GM12865 (cell line): ENCODE results near the gene TCF12.

Experiments
- DNase-seq: peaks from one replicate; pipeline ENCODE4 v3.0.0; 2010; ENCODE audit warnings: low read depth
- H3K4me3 ChIP-seq: 2 replicates; pipeline ENCODE4 v1.5.1; 2011; ENCODE audit warnings: mild to moderate bottlenecking, low read depth, low read length, control low read depth
- TF ChIP-seq, protein P1 (sequence below): IDR thresholded peaks from 2 replicates; pipeline ENCODE4 v1.5.1; 2011; ENCODE audit warnings: low read length, control low read depth, low read depth, inconsistent platforms; ENCODE audit not compliant: insufficient read depth; ENCODE audit errors: missing control alignments

TCF12 gene

GRCh38 chr15:57297630-57298029, 379.2 kb downstream of the TCF12 start:
- no peak for DNase-seq
- TF ChIP-seq, protein P1, sequence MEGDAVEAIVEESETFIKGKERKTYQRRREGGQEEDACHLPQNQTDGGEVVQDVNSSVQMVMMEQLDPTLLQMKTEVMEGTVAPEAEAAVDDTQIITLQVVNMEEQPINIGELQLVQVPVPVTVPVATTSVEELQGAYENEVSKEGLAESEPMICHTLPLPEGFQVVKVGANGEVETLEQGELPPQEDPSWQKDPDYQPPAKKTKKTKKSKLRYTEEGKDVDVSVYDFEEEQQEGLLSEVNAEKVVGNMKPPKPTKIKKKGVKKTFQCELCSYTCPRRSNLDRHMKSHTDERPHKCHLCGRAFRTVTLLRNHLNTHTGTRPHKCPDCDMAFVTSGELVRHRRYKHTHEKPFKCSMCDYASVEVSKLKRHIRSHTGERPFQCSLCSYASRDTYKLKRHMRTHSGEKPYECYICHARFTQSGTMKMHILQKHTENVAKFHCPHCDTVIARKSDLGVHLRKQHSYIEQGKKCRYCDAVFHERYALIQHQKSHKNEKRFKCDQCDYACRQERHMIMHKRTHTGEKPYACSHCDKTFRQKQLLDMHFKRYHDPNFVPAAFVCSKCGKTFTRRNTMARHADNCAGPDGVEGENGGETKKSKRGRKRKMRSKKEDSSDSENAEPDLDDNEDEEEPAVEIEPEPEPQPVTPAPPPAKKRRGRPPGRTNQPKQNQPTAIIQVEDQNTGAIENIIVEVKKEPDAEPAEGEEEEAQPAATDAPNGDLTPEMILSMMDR, result no peak
- no peak overlapping the region for H3K4me3 ChIP-seq

DNA sequence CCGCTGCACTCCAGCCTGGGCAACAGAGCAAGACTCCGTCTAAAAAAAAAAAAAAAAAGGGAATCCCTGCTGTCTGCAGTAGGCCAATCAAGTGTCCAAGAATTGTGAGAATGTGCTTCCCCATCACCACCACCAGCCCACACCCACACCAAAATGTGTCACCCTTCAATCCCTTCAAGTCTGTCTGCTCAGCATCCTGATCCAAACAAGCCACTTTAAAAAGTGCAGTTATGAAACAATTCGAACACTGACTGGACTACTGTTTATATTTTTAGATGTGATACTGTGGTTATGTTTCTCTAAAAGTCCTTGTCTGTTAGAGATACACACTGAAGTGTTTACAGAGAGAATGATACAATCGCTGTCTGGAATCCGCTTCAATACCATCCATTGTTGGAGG, 379.8 kb downstream of the TCF12 start:
- H3K4me3 ChIP-seq, result no peak overlapping the region
- DNase-seq, result no peak
- TF ChIP-seq, protein P1, result no peak

DNA sequence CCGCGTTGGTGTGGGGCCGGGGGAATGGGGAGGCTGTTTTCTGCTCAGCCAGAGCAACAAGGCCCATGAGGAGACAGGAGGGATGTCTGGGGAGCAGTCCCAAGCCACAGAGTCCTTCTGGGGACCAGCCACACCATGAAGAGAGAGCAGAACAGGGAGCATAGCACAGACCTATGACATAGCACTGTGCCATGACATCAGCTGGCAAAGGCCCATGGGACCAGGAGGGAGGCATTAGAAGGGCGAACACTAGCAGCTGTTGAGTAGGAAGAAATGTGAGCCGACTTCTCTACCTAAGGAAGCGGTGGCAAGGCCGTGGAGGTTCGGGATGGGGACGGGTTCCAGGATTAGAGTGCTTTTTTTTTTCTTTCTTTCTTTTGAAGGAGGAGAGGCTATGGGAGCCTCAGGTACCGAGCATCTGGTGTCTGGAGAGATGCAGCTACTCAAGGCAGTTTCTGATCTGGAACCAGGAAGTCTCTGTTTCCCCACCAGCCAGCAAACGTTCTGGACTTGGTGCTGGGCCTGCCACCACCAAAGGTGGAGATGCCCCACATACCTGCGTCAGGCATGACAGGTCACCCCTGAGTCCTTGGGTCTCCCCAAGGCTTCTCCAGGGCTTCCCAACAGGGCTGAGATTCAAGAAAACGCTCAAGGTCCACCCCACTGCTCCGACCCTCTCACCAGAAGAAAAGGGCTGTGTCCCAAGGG, 380.6 kb downstream of the TCF12 start:
- DNase-seq, result no peak
- TF ChIP-seq, protein P1, result no peak
- no peak overlapping the region for H3K4me3 ChIP-seq

- peak overlapping the region; percentile 85 for H3K4me3 ChIP-seq
- TF ChIP-seq, protein P1, result no peak
- peak; percentile 32 for DNase-seq
These were observed 382.9 kb downstream of the TCF12 start for GRCh38 chr15:57301307-57301706.

DNA sequence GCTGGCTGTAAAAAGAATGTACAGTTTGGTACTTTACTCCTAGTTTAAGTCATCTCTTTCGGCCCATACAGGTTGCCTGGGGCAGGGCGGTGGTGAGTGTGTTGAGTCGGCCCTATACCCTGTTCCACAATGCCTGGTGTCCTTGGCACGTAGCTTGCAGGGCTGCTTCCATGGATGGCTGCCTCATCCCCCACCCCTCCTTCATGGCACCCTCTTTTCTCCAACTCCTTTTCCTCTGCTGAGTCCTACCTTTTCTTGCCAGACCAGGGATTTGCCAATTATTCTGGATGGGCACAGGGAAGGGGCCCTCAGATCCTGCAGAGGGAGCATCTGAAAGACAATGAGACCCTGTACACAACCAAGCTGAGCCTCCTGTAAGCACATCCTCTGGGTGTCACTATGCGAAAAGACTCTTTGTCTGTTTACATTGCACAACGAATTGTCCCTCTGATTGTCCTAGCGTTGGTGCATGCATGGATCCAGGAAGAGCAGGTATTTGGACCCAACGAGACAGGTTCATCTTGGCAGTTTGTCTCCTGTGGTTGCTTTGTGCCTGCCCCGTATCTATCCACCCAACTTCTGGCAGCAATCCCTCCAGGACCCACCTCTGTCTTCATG, 384.3 kb downstream of the TCF12 start:
- no peak for DNase-seq
- TF ChIP-seq, protein P1, result no peak
- peak overlapping the region; percentile 85 for H3K4me3 ChIP-seq

DNA sequence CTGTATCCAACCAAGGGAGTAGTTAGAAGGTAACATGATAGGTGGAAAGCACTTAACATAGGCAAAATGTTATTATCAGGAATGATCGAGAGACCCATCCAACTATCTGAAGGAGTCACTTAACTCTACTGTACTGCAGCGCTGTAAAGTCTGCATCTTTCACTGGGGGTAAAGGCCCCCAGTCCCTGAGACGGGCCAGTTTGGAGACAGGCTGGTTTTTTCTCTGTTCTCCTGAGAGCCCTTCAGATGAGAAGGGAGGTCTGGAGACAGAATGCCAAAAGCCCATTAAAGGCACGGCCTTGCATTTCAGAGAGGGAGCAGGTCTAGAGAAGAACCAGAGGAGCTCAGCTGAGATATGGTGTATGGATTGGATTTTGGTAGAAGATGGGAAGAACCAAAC, 386.6 kb downstream of the TCF12 start:
- no peak overlapping the region for H3K4me3 ChIP-seq
- TF ChIP-seq, protein P1, result no peak
- no peak for DNase-seq
